GM18873 (cell line): ENCODE measurements around the gene BIN1.
A peak's percentile ranks its signal among the peaks of the same experiment; 100 is the strongest.
"Not testable (repeated sequence)": the region's sequence is repeated elsewhere in the genome, so short reads cannot be mapped to it uniquely, and the experiment has no call there.

Experiments
- ATAC-seq: cut with Tn5 transposase; IDR thresholded peaks from one replicate; pipeline ENCODE4 v1.9.1; 2021; ENCODE audit warnings: mild to moderate bottlenecking, moderate library complexity, moderate number of reproducible peaks; ENCODE audit not compliant: unreplicated experiment, low FRiP score

Gene BIN1

DNA sequence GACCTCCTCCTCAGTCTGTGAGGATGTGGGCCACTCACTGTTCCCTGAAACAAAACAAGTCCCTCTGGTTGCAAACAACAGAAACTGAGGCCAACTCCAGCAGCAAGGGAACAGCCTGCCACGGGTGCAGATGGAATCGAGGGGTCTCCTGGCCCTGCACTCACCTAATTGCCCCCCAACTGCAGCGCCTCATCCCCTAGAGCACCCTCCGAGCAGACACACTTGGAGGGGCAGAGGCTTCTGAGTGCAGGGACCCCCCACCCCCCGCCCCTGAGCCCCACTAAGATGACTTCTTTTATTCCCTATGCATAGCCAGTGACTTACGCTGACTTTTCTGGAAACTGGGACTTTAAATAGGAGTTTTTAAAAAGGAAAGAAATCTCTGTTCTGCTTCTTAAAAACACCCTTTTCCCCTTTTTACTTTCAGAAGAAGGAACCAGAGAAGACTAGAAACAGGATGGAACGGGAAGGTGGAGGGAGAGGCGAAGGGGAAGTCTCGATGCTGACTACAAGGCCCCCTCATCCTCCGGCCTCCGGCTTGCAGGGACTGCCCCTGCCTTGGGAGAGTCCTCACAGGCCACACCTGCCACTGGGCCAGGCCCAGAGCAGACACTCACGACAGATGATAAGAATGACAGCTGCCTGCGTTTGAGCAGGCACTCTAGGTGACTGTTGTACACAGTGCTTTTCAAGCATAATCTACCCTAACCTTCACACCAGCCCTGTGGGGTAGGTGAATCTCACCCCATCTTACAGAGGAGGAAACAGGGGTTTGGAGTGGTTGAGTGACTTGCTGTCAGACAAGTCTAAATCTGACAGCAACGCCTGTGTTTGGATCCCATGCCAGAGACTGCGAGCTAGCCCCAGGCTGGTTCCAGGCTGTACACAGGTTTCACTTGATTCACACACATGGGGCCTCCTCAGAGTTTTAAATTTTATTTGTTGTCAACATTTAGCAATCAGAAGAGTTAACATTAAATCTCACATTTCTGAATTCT is 28.2 kb upstream of the BIN1 start:
- ATAC-seq, result no peak

DNA sequence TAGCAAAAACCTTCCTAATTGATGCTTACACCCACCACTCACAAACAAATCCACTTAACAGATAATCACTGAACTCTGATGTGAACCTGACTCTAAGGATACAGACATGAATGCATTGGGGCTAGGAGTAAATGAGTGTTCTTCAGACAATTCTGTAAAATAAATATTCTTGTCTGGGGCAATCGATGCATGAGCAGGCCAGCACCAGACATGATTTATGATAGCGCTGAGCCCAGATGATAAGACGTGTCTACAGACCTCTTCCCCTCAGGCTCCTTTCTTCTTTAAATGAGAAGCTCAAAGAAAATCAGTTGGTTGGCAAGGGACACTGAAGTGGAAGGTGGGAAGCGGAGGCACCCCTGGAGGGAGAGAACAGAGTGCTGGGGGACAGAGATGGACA is 27.3 kb upstream of the BIN1 start:
- no peak for ATAC-seq

DNA sequence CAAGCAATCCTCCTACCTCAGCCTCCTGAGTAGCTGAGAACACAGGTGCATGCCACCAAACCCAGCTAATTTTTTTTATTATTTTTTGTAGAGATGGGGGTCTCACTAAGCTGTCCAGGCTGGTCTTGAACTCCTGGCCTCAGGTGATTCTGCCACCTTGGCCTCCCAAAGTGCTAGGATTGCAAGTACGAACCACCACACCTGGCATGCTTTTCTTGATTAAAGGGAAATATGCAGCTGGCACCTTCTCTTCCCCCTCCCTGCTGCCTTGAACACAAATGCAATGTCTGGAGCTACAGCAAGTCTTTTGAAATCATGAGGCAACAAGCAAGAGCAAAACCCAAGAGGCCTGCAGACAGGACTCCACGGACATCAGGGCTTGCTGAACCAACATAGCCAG is 26.8 kb upstream of the BIN1 start:
- ATAC-seq, result no peak

DNA sequence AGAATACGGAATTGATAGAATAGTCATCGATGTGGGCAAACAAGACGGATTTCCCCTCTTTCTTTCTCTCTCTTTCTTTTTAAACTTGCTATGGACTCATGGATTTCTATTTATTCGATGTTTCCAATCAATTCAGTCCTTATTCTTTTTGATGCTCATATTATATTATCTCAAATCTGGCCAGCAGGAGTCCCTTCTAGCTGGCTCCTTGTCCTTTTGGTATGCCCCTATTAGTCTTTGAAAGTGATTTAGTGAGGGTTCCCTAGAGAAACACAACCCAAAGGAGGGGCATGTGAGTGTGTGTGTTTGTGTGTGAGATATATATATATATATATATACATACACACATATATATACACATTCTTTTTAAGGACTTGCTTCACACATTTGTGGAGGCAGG is 23.5 kb upstream of the BIN1 start:
- no peak for ATAC-seq

DNA sequence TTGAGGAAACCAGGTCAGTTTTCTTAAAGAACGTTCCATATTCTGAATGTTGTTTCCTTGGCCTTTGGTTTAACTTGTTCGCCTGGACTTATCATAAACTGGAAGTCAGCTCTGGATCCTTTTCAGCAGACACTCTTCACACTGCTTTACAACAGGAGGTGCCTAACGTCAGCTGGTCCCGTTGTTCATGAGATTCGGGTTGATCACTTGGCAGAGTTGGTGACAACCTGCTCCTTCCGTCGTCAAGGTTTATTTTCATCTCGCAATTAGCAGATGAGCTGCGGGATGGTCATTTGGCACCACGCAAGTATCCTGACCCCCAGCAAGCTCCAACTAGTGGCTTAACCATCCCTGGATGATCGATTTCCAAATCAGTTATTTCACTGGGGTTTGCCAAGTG is 23.0 kb upstream of the BIN1 start:
- no peak for ATAC-seq

DNA sequence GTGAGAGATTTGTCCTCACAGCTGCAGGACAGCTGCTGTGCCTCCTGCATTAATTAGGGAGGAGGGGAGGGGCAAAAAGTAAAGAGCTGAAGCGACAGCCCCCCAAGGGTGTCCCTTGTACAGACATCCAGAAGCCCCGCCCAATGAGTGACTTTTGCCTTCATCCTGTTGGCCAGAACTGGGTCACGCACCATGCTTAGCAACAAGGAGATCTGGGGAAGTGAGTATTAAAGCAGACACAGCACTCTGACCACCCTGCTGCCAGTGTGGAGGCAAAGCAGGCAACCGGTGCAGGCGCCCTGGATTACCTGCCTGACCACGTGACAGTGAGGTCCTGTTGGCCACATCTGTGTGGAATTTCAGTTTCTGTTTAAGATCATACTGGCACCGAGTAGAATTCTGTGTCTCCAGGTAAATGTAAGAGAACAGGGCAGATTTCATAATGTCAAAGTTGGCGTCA is 21.5 kb upstream of the BIN1 start:
- peak; percentile 93 for ATAC-seq

DNA sequence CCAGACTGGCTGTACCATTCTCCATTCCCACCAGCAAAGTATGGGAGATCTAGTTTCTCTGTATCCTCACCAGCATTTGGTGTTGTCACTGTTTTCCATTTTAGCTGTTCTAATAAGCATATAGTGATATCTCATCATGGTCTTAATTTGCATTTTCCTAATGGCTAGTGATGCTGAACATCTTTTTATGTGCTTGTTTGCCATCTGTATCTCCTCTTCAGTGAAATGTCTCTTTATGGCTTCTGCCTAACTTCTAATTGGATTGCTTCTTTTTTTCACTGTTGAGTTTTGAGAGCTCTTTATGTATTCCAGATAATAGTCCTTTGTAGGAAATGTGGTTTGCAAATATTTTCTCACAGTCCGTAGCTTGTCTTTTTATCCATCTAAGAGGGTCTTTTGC is 18.9 kb upstream of the BIN1 start:
- ATAC-seq, result no peak

DNA sequence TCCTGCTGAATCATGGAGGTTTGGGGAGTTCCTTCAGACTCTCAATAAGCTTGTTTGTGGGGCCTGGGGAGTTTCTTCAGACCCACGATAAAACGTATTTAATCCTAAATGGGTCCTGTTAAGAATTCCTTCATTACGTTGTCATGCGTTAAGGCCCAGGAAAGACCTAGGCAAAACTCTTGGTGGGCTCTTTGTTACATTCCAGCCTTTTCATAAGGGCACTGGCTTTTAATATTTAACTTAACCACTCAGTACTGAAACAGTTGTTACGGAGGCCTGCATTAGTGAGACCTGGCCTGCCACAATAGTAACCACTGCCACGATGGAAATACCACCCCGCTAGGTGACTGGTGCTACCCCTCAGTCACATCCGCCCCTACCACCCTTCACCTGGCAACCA is 17.5 kb upstream of the BIN1 start:
- ATAC-seq, result no peak

DNA sequence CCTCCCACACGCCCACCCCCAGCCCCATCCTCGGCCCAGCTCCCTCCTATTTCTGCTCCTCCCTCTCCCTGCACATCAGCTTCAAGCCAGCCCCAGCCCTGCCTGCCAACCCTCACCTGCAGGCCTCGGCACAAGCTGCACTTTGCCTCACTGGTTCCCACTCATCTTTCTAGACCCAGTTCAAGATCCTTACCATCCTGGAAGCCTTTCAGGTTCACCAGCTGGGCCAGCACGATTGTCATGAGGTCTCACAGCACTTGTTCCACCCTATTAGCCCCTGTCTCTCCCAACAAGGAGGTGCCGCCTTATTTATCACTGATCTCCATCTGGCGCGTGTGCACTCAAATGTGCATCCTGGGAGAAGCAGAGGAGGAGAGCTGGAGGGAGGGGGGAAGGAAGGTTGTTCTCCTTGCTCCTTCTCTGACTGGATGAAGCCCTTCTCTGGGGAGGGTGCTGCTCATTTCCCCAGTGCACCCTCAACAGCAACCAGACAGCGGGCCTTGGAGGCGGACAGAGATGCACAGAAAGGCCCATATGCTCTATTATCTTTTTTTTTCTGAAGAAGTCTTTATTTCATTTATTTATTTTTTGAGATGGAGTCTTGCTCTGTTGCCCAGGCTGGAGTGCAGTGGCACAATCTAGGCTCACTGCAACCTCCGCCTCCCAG is 15.5 kb upstream of the BIN1 start:
- no peak for ATAC-seq

DNA sequence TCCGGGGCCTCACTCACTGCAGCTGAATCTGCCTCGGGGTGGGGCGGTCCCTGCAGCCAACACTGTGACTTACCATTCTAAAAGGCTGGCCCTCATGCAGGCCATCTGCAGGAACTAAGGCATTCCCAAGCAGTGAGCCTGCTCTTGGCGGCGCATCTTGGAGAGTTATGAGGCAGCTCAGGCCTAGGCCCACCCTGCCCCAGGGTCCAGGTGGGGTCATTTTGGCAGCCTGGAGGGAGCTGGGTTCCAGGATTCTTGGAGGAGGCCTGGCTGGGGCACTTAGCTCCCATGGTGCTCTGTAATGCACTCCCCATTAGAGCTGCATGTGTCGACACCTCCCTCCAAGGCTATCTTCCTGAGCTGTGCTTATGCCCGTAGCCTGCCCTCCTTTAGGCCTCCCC is 14.8 kb upstream of the BIN1 start:
- ATAC-seq, result no peak

DNA sequence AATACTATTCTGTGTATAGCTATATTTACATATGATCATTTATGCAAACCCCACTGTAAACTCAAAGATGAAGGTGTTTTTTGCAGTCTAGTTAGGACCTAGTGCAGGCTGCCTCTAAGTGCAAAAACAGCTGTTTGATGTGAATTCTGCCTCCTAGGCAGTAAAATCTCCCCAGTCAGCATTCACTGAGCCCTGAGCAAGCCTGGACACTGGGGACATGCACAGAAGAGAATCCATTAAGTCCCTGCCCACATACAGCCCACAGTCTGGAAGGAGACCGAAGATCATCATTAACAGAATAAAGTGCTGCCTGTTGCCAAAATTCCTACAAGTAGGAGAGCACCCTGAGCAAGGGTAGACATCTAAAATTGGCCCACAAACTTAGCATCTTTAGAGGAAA is 14.4 kb upstream of the BIN1 start:
- no peak for ATAC-seq

DNA sequence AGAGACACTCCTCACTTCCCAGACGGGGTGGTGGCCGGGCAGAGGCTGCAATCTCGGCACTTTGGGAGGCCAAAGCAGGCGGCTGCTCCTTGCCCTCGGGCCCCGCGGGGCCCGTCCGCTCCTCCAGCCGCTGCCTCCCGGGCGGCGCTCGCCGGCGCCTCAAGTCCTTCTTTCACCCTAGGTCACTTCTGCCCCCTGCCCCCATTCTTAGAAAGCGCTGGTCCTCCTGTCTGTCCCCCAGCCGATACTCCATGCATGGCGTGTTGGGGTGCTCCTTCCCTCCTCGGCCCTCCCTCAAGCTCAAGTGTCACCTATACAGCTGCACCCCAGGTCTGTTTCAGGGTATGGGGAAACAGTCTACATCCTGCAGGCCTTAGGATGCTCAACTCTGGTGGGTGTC is 13.5 kb upstream of the BIN1 start:
- not testable (repeated sequence) for ATAC-seq

DNA sequence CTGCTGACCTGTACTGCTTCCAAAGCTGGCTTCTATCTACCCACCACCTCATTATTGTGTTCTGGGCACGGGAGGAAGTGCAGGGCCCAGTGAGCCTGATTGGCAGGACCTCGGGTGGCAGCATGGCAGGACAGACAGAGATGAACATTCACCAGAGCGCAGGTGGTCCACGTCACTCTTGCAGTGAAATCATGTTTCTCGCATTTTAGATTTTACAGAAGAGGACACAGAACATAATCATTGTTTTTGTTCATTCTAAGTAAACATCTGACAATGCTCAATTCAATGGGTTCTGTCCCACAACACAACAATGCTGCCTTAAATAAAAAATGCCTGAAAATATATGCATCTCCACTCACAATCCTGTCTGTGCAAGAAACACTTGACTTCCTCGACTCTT is 11.5 kb upstream of the BIN1 start:
- ATAC-seq, result no peak

DNA sequence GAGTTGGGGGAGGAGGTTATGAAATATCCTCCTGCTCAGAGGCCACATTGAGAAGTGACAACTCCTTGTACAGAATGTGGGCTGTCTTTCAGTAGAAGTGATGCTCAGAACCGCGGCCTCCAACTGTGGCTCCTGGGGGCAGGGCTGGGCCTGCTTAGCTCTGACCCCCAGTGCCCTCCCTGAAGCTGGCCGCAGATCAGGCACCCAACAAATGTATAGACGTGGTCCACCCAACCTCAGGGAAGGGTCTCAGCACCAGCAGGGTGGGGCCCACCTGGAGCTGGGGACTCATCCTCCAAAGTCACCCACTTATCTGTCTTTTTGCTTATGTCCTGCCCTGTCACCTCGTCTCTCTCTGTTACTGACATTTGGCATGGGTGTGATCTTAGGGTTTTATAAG is 11.1 kb upstream of the BIN1 start:
- no peak for ATAC-seq

DNA sequence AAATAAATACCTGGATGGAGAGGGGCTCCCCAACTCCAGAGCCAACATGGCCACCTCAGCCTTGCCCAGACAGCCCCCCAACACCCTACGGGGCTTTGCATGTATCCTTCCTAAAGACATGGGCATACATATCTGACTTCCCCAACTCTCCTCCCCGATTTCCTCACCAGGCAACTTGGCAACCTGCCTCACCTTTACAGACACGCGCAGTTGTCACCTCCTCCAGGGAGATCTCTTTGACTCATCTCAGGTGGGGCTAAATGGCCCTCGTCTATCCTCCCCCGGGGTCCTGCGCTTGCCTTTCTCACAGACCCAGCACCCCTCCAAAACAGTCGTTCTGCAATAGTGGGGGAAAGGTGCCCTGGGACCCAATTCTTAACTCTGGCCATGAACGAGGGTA is 10.6 kb upstream of the BIN1 start:
- ATAC-seq, result no peak

DNA sequence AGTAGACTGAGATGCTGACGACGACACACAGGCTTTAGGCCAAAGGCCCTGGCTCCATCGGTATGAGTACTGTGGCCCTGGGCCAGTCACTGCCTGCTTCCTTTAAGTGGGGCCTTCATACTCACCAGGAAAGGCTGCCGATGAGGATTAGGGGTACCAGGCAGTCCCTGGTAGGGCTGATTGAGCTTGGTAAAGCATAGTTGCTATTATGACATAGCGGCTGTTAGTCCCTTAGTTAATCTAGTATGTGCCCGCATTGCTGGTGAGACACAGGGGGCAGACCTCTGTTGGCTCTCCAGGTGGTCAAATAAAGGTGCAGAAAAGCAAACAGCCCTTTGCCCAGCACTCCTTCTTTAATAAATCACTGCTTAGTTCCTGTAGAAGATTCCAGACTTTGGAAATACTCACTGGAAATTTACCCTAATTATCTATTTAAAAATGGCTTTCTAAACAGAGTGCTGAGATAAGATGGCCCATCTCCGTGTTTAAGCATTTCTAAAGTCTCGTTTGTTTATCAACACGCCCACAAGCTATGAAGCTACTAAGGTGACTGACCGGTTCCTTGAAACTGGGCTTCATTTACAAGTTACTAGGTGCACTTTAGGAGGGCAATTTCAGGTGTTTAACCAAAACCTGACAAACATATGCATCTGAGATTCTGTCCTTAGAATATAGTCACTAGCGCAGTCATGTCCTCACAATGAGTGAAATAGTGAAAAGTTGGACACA is 8.7 kb upstream of the BIN1 start:
- no peak for ATAC-seq

DNA sequence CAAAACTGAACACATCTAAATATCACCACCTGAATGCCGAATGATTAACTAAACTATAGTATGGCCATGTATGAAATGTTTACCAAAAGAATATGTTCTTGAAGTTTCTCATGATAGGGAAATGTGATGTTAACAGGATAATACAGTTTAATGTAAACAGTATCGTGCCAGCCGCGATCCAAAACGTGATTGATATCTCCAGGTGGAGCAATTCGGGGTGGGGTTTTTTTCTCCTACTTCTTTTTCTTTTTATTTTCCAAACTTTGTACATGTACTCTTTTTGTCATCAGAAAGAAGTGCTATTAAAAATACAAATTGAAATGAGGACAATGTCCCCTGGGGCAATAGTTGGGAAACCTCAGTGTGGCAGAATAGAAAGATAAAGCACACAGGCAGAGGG is 4.0 kb upstream of the BIN1 start:
- no peak for ATAC-seq

DNA sequence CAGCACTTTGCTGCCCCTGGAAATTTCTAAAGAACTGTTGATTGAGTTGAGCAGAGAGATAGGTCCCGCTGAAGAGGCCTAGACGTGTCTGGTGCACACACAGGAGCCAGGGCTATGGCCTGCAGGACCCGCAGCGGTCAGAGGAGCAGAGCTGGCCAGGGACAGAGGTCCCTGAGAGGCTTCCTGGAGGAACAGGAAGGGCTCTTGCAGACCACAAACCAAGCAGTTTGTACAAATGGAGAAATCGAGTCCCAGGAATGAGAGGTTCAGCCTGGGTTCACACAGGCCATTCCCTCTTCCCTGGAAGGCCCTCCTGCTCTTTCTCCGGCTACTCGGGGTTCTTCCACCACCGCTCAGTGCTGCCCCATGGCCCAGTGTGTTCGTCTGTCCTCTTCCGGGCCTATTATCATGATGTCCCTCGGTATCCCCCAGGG is 1.2 kb upstream of the BIN1 start:
- ATAC-seq, result no peak

DNA sequence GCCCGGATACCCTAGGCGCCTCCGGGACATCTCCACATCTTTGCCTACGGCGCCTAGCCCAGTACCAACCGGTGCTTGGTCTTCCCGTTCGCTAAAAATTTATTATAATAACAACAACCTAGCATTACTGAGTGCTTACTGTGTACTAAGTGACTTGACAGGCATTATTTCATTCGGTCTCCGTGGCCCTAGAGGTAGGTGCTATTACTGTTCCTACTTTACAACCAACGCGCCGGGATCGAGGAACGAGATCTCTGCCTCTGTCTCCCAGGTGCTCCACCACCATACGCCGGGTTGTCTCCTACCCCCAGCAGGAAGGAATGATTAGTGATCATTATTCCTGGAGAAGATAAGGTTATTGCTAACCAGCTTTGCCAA is 657 bp upstream of the BIN1 start:
- no peak for ATAC-seq

DNA sequence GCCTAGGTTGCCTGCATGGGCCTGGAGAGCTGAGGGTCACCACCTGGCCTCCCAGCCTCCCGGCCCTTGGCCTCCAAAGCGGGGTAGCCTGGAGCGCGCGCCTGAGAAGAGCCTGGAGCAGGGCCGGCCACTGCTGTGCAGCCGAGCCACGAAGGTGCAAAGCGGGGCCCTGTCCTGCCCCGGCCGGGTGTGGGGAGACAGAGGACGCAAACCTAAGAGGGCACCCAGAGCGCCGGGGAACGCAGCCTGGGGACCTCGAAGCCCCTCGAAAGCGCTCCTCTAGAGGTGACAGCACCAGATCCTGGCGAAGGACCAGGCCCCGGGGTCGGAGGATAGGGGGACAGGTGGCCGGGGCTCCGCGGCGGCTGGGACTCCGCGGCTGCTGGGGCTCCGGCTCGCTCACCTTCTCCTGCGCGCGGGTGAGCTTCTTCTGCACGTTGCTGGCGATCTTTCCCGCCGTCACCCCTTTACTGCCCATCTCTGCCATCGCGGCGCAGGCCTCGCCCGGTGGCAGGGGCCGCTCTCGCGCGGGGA is 430 bp downstream of the BIN1 start:
- peak; percentile 7 for ATAC-seq
